ENCODE results near the gene KIAA1671. TPM values are rescaled to one million over a fixed set of nuclear protein-coding genes. Genes with fewer than 3 reads are reported as not detected.

The KIAA1671 gene
- total RNA-seq, 4 donors from 2014 or later = 7.5 to 26.5 (median 9.1) TPM

DNA sequence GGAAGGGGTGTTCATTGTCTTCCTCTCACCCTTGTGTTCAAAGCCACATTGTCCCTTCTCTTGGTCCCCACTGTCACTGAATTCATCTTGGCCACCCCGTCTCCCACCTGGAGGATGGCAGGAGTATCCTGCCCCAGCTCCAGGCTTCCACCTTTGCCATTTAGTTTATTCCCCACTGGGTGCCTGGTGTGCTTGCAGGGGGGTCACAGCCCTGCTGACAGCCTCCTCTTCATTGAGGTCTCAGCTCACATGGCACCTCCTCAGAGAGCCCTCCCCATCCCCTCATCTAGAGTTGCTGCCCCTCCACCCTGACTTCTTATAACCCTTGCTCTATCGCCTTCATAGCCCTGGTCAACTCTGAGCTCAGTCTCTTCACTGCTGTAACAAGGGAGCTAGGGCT, 36.6 kb downstream of the KIAA1671 start:
- TF ChIP-seq, protein P1, sequence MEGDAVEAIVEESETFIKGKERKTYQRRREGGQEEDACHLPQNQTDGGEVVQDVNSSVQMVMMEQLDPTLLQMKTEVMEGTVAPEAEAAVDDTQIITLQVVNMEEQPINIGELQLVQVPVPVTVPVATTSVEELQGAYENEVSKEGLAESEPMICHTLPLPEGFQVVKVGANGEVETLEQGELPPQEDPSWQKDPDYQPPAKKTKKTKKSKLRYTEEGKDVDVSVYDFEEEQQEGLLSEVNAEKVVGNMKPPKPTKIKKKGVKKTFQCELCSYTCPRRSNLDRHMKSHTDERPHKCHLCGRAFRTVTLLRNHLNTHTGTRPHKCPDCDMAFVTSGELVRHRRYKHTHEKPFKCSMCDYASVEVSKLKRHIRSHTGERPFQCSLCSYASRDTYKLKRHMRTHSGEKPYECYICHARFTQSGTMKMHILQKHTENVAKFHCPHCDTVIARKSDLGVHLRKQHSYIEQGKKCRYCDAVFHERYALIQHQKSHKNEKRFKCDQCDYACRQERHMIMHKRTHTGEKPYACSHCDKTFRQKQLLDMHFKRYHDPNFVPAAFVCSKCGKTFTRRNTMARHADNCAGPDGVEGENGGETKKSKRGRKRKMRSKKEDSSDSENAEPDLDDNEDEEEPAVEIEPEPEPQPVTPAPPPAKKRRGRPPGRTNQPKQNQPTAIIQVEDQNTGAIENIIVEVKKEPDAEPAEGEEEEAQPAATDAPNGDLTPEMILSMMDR (IDR thresholded peaks at IDR 0.05) = no peak
- DNase-seq (ENCODE audit: low spot score) (no peak), ATAC-seq (ENCODE audit: low FRiP score) (no peak)

DNA sequence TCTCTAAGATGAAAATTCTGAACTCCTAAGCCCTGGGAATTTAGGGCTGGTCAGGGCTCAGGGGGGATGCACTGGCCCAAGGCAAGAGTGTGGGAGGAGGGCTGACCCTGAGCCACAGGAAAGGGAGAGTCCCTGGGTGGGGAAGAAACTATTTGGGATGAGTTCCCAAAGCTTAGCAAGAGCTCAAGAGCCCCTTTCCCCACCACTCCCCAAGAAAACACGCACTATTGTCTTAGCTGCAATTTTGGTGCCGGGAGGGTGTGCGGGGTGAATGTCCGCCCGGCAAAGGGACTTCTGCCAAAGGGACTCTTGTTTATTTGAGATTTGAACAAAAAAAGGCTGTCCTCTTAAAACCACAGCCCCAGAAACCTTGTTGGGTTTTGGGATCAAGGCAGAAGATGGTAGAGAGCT, 37.0 kb downstream of the KIAA1671 start:
- no peak for ATAC-seq (ENCODE audit: low FRiP score)
- DNase-seq (ENCODE audit: low spot score) = no peak
- TF ChIP-seq, protein P1 (IDR thresholded peaks at IDR 0.05) = no peak

DNA sequence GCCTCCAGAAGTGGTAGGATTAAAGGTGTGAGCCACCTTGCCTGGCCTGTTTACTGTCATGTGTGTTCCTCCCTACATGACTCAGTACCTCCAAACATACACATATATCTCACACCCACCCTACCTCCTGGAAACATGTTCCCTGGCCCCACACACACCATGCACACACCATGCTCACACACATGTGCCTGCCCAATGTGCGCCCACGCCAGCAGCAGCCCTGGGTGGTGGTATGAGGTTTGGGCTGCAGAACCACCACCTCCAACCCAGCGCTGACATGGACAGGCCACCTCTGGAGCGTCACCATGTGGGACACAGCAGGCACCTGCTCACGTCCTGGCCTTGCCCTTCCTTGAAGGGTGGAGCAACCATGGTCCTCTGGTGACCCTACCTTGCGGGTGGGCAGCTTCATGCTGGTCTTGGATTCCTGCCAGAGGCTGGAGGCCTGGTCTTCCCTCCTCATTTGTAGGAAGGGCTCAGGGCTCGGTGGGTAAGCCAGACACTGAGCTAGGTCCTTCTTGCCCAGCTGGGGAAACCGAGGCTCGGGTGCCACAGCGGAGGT, 37.9 kb downstream of the KIAA1671 start:
- no peak for DNase-seq (ENCODE audit: low spot score)
- no peak for ATAC-seq (ENCODE audit: low FRiP score)
- TF ChIP-seq, protein P1 (IDR thresholded peaks at IDR 0.05) = no peak

DNA sequence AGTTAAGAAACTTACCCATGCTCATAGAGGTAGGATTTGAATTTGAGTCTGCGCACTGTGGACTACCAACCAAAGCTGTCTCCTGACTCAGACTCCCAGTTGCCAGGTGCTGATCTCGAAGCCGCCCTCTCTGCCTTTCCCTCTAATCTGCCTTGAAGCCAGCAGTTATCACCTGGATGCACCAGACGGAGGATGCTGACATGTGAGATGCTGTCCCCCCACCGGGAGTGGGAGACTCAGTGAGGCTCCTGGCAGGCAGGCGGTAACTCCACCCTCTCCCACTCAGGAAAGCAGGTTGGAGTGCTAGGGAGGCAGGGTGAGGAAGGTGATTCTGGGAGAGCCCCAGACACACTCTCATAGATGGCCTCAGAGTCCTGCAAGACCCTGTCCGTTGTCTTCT, 40.4 kb downstream of the KIAA1671 start:
- DNase-seq (ENCODE audit: low spot score) (no peak), ATAC-seq (ENCODE audit: low FRiP score) (no peak)
- TF ChIP-seq, protein P1 (IDR thresholded peaks at IDR 0.05) = no peak

DNA sequence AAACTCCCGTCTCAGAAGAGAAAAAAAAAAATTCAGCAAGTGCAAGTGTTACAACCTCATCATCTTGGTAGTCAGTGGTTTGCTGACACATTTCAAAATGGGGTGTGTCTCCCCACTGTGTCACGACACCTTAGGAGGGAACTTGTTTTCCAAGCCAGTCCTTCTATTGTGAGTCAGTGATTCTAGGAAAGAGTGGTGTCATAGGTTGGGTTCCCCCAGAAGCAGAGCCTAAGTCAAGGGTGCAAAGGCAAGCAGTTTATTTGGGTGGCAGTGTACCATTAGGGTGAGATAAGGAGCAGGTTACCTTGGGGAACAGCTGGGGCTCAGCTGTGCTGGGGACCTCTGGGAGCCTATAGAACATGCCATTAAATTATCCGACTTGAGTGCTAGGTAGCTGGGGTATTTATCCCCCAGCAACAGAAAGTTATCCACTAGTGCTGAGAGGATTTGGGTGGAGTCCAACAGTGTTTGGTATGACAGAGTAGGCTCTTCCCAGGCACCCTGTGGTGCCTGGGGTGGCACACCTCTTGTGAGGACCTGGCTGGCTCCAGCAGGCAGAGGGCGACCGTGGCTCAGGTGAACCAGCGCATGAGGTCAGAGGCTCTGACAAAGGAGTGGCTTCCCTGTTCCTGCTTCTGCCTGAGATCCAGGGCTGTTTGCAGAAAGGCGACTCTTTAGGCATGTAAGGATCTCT, 41.7 kb downstream of the KIAA1671 start:
- TF ChIP-seq, protein P1 (IDR thresholded peaks at IDR 0.05) = no peak
- ATAC-seq (ENCODE audit: low FRiP score) (no peak), DNase-seq (ENCODE audit: low spot score) (no peak)

DNA sequence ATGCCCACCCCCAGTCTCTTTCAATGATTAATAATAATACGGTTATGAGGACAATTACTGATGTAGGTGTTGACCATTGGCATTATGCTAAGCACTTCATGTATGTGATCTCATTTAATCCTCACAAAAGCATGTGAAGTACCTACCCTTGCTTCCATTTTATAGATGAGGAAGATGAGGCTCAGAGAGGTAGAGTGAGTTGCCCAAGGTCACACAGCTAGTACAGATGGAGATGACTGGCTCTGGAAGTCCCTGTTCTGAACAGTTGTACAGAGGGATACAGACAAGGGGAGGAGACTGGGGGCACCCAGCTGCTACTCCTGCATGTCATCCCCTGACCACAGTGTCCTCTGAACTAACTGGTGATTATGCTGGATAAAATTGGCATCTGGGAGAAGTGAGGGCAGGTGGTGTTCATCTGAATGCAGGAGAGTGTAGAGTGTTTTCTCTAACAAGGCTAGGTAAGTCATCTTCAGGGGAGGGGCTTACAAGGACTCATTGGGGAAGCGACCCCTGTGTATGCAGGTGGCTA, 43.2 kb downstream of the KIAA1671 start:
- TF ChIP-seq, protein P1 (IDR thresholded peaks at IDR 0.05) = no peak
- ATAC-seq (ENCODE audit: low FRiP score) = no peak
- DNase-seq (ENCODE audit: low spot score) = no peak
